ENCODE results near the gene PTCH1. TPM values are rescaled to one million over a fixed set of nuclear protein-coding genes. Genes with fewer than 3 reads are reported as not detected.

PTCH1 gene
- total RNA-seq, 1 donor from 2014 or later, result 14.2 TPM

- no peaks in the 10 kb centered on the region for H3K27me3 ChIP-seq
- DNase-seq (ENCODE audit: extremely low spot score in 2 of 2), result no peak
- H3K27ac ChIP-seq, result peak overlapping the region; percentile 44
- H3K4me1 ChIP-seq, result peaks cover 12% of the 10 kb centered on the region
- TF ChIP-seq CTCF (IDR thresholded peaks at IDR 0.05), result no peak
- TF ChIP-seq POLR2AphosphoS5 (IDR thresholded peaks at IDR 0.05; ENCODE audit: insufficient read depth in 1 of 2, low read depth in 1 of 2), result no peak
- no peaks in the 10 kb centered on the region for H3K36me3 ChIP-seq
- peak overlapping the region; percentile 43 to 50 for H3K4me3 ChIP-seq
- intact Hi-C loops (cut with DNase I), result no loop called here
- peaks cover 16% of the 10 kb centered on the region for H3K9me3 ChIP-seq
Measured at GRCh38 chr9:95425910-95426551, 90.7 kb downstream of the PTCH1 start.

GRCh38 chr9:95422650-95423049, 94.1 kb downstream of the PTCH1 start:
- no peak overlapping the region for H3K27ac ChIP-seq
- intact Hi-C loops (cut with DNase I), result no loop called here
- TF ChIP-seq POLR2A (IDR thresholded peaks at IDR 0.05), result no peak
- TF ChIP-seq POLR2AphosphoS5 (IDR thresholded peaks at IDR 0.05; ENCODE audit: insufficient read depth in 1 of 2, low read depth in 1 of 2), result no peak
- no peak for TF ChIP-seq CTCF (IDR thresholded peaks at IDR 0.05)

GRCh38 chr9:95420518-95420917, 96.3 kb downstream of the PTCH1 start:
- no peak overlapping the region for H3K4me3 ChIP-seq
- H3K9me3 ChIP-seq, result peaks cover 16% of the 10 kb centered on the region
- H3K36me3 ChIP-seq, result no peaks in the 10 kb centered on the region
- no peaks in the 10 kb centered on the region for H3K27me3 ChIP-seq
- no peak overlapping the region for H3K27ac ChIP-seq
- intact Hi-C loops (cut with DNase I), result no loop called here
- no peaks in the 10 kb centered on the region for H3K4me1 ChIP-seq
- no peak for DNase-seq (ENCODE audit: extremely low spot score in 2 of 2)
- TF ChIP-seq CTCF (IDR thresholded peaks at IDR 0.05) (no peak), POLR2A (IDR thresholded peaks at IDR 0.05) (no peak), POLR2AphosphoS5 (IDR thresholded peaks at IDR 0.05; ENCODE audit: insufficient read depth in 1 of 2, low read depth in 1 of 2) (no peak)

More at GRCh38 chr9:95422650-95423049, 94.1 kb downstream of the PTCH1 start:
- Histone ChIP-seq H3K4me1 (peaks cover 12% of the 10 kb centered on the region), H3K36me3 (no peaks in the 10 kb centered on the region), H3K9me3 (peaks cover 16% of the 10 kb centered on the region), H3K4me3 (no peak overlapping the region), H3K27me3 (no peaks in the 10 kb centered on the region)
- no peak for DNase-seq (ENCODE audit: extremely low spot score in 2 of 2)

GRCh38 chr9:95419444-95419843, 97.3 kb downstream of the PTCH1 start:
- Histone ChIP-seq H3K36me3 (no peaks in the 10 kb centered on the region), H3K4me3 (no peak overlapping the region), H3K27me3 (no peaks in the 10 kb centered on the region), H3K27ac (no peak overlapping the region), H3K4me1 (no peaks in the 10 kb centered on the region), H3K9me3 (peaks cover 16% of the 10 kb centered on the region)
- intact Hi-C loops (cut with DNase I), result no loop called here
- DNase-seq (ENCODE audit: extremely low spot score in 2 of 2), result no peak
- TF ChIP-seq POLR2A (IDR thresholded peaks at IDR 0.05) (no peak), CTCF (IDR thresholded peaks at IDR 0.05) (no peak), POLR2AphosphoS5 (IDR thresholded peaks at IDR 0.05; ENCODE audit: insufficient read depth in 1 of 2, low read depth in 1 of 2) (no peak)

GRCh38 chr9:95415158-95415557, 101.6 kb downstream of the PTCH1 start:
- no peak for DNase-seq (ENCODE audit: extremely low spot score in 2 of 2)
- H3K27ac ChIP-seq, result no peak overlapping the region
- no peaks in the 10 kb centered on the region for H3K9me3 ChIP-seq
- no peaks in the 10 kb centered on the region for H3K36me3 ChIP-seq
- no peak for TF ChIP-seq CTCF (IDR thresholded peaks at IDR 0.05)
- TF ChIP-seq POLR2A (IDR thresholded peaks at IDR 0.05), result no peak
- TF ChIP-seq POLR2AphosphoS5 (IDR thresholded peaks at IDR 0.05; ENCODE audit: insufficient read depth in 1 of 2, low read depth in 1 of 2), result no peak
- intact Hi-C loops (cut with DNase I), result no loop called here
- no peak overlapping the region for H3K4me3 ChIP-seq
- H3K4me1 ChIP-seq, result no peaks in the 10 kb centered on the region
- no peaks in the 10 kb centered on the region for H3K27me3 ChIP-seq
